GM10266 (cell line): ENCODE measurements around the gene MED16.

ENCODE experiments used
- DNase-seq: peaks from one replicate; pipeline ENCODE4 v3.0.0; 2012; ENCODE audit errors: extremely low spot score
- TF ChIP-seq, protein P1 (sequence below): IDR thresholded peaks from 2 replicates; pipeline ENCODE4 v1.5.1; 2012; ENCODE audit warnings: mild to moderate bottlenecking, low read depth; ENCODE audit not compliant: control insufficient read depth, insufficient read depth; ENCODE audit errors: missing control alignments

Gene MED16

DNA sequence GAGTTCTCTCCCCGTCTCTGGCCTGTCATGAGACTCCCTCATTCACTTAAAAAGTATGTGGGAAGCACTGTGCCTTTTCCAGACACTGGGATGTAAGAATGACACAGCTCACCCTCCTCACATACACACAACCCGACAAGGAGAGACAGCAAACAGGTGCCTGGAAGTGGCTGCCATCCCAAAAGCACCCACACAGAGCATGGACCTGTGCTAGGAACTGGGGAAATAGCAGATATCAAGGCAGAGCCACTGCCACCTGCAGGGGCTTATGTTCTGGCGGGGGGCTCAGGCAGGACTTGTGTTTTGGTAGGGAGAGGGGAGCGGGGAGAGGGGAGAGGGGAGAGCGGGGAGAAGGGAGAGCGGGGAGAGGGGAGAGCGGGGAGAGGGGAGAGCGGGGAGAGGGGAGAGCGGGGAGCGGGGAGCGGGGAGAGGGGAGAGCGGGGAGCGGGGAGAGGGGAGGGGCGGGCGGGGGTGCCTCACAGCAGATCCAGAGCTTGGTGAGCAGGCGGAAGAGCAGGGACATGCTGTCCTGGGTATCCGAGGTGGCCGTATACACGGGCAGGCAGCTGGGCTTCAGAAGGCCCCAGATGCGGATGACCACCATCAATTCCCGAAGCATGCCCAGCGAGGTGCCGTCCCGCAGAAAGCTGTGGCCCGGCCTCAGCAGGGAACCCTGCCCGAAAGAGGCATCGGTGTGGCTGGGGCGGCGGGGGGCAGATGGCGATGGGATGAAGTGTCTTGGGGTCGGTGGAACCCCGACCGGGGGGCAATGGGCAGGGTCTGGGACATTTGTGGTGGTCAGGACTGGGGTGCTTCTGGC, 21.3 kb downstream of the MED16 start:
- TF ChIP-seq, protein P1, sequence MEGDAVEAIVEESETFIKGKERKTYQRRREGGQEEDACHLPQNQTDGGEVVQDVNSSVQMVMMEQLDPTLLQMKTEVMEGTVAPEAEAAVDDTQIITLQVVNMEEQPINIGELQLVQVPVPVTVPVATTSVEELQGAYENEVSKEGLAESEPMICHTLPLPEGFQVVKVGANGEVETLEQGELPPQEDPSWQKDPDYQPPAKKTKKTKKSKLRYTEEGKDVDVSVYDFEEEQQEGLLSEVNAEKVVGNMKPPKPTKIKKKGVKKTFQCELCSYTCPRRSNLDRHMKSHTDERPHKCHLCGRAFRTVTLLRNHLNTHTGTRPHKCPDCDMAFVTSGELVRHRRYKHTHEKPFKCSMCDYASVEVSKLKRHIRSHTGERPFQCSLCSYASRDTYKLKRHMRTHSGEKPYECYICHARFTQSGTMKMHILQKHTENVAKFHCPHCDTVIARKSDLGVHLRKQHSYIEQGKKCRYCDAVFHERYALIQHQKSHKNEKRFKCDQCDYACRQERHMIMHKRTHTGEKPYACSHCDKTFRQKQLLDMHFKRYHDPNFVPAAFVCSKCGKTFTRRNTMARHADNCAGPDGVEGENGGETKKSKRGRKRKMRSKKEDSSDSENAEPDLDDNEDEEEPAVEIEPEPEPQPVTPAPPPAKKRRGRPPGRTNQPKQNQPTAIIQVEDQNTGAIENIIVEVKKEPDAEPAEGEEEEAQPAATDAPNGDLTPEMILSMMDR, result no peak
- no peak for DNase-seq

DNA sequence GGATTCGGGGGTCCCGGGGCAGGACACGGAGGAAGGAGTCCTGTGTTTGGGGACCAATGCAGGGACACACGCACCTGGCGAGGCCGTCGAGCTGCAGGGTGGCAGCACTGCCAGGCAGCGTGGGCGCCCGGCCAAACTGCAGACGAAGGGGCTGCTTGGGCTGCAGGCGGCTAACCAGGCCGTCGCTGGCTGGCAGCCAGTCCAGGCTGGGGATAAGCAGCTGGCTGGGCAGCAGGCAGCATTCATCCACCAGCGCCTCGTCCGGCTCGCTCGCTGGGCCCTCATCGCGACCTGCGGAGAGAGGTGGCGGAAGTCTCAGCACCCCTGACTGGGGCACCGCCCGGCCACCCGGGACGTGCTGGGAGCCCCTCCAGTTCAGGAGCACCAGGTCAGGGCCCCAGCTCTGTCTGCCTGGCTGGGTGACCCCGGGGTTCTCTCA, 22.0 kb downstream of the MED16 start:
- DNase-seq, result no peak
- TF ChIP-seq, protein P1, result no peak

DNA sequence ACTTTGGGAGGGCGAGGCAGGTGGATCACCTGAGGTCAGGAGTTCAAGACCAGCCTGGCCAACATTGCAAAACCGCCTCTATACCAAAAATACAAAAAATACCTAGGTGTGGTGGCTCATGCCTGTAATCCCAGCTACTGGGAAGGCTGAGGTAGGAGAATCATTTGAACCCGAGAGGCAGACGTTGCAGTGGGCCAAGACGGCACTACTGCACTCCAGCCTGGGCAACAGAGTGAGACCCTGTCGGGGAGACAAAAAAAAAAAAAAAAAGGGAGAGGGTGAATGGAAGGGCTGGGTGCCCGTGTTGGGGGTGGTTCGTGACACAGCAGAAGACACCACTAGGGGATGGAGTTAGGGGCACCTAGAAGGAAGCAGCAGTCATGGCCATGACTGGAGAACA, 22.7 kb downstream of the MED16 start:
- TF ChIP-seq, protein P1, result no peak
- no peak for DNase-seq

DNA sequence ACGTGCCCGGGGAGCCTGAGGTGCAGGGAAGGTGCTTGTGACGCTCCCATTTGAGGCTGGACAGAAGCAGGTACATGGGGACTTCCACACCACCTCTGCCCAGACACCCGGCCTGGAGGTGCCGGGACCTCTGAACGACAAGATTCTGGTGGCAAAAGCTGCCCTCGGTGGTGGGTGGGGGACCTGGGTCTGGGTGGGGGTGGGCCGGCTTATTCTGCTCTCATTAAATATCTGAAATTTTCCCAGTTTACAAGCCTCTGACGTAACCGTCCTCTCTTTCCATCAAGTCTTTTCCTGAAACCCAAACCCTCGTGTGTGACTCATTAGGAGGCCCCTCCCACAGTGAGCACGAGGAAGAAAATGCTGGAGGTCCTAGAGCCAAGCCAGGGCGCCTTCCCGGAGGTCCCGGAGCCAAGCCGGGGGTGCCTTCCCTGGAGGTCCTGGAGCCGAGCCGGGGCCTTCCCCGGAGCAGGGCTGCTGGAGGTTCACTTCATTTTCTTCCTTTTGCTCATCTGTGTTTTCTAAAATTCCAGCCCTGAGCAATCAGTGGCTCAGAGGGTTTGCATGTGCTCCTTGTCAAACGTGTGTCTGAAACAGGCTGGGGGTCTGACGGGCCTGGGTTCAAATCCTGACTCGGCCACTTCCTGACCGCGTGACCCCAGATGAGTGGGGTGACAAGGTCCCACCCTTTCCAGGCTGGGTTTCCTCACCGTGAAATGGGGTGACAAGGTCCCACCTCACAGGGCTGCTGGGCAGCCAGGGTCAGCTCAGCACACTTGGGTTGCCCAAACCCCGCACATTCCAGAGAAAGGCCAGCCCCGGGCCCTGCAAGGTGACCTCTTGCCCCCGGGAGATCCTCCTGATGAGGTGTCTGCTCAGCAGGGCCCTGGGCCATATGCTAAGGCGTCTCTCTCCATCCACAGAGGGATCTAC, 23.5 kb downstream of the MED16 start:
- no peak for DNase-seq

DNA sequence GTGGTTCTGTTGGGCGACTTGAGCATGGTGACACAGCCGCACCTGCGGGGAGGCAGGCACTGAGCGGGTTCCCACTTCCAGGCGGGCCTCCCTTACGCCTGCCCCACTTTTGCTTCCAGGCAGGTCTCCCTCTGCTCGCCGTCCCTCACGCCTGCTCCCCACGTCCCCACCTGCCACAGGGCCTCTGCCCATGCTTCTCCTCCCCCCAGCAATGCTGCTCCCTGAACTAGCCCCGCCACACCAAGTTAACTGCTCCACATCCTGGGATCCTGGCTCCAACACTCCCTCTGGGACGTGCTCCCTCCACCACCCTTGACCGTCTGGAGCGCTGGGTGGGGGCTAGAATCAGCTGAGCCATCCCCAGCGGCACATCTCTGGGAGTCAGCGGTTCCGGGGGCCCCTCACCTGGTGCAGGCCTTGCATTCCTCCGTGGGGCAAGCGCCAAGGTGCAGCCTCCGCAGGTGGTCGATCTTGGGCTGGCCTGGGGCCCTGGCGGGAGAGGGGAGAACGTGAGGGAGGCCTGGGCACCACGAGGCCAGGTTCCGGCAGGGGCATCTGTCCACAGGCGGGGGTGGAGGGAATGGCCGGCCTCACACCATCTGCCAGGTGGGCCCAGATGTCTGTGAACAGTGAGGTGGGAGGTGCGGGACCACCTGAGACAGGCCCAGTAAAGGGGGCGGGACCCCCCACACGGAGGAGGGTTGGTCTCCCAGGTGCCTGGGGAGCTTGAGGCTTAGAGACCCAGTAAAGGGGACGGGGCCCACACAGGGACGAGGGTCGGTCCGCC, 24.3 kb downstream of the MED16 start:
- TF ChIP-seq, protein P1, result no peak
- DNase-seq, result no peak

More for the DNA sequence above, 23.5 kb downstream of the MED16 start:
- TF ChIP-seq, protein P1, result no peak

DNA sequence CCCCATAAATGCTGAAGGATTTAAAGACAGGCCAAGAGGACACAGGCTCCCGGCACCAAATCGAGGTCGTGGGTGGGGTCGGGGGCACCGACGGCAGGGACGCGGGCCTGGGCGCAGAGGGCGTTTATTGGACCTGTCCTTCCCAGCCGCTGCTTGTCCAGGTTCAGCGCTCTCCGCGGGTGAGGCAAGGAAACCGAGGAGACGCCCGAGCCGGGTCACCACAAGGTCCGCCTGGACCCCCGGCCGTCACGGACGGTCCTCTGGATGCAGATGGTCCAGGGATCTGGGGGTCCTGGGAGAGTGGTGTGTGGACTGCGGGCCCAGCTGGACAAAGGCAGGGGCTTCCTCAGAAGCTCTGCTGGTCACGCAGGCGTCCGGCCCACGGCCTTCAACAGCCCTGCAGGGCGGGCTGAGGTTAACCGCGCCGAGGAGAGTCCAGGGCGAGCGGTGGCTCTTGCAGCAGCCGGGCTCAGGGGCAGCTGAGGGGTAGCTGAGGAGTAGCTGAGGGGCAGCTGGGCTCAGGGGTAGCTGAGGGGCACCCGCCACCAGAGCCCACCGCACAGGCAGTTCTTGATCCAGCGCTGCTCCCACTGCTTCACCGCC, 25.0 kb downstream of the MED16 start:
- DNase-seq, result no peak
- TF ChIP-seq, protein P1, result no peak
